Measurements from ENCODE around the gene KRT35.

DNA sequence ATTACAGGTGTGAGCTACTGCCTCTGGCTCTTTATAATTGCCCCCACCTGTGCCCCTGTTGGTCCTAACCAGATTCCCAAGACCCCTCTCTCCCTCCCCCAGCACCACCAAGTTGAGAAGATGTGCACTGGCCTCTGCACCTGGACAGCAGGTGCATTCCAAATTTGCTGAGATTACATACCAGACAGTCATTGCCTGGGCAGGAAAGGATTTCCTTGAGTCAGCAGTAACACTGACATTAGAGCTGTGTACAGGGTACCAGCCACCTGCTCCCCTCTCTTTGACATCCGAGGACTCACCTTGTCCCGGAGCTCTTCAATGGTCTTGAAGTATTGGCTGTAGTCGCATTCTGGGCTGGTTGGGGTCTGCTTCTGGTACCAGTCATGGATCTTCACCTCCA lies 37.1 kb upstream of the KRT35 start:
- TF ChIP-seq, protein P1, sequence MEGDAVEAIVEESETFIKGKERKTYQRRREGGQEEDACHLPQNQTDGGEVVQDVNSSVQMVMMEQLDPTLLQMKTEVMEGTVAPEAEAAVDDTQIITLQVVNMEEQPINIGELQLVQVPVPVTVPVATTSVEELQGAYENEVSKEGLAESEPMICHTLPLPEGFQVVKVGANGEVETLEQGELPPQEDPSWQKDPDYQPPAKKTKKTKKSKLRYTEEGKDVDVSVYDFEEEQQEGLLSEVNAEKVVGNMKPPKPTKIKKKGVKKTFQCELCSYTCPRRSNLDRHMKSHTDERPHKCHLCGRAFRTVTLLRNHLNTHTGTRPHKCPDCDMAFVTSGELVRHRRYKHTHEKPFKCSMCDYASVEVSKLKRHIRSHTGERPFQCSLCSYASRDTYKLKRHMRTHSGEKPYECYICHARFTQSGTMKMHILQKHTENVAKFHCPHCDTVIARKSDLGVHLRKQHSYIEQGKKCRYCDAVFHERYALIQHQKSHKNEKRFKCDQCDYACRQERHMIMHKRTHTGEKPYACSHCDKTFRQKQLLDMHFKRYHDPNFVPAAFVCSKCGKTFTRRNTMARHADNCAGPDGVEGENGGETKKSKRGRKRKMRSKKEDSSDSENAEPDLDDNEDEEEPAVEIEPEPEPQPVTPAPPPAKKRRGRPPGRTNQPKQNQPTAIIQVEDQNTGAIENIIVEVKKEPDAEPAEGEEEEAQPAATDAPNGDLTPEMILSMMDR (IDR thresholded peaks at IDR 0.05 in 8 of 11, conservative IDR thresholded peaks at IDR 0.05 in 3 of 11) = no peak
- TF ChIP-seq POLR2A (IDR thresholded peaks at IDR 0.05) = no peak
- TF ChIP-seq POLR2AphosphoS5 (IDR thresholded peaks at IDR 0.05) = no peak

All from spleen (tissue), 7 donors.